GM13976 (cell line): Measurements from ENCODE around the gene GLRX5.

ENCODE experiments used
- DNase-seq: peaks from one replicate; pipeline ENCODE4 v3.0.0; 2012; ENCODE audit warnings: low spot score
- in situ Hi-C: fragments of 300-500 bp; cut with MboI; formaldehyde crosslinking; loops from one replicate; pipeline ENCODE4 v1.12.0; 2022; ENCODE audit warnings: low sequenced_read_pairs, mixed read lengths, inconsistent platforms; ENCODE audit not compliant: unreplicated experiment
- TF ChIP-seq, protein P1 (sequence below): IDR thresholded peaks from 2 replicates; pipeline ENCODE4 v1.5.1; 2012; ENCODE audit warnings: borderline replicate concordance, mild to moderate bottlenecking; ENCODE audit not compliant: insufficient read depth; ENCODE audit errors: extremely low read depth, missing control alignments, control extremely low read depth

GLRX5 gene

DNA sequence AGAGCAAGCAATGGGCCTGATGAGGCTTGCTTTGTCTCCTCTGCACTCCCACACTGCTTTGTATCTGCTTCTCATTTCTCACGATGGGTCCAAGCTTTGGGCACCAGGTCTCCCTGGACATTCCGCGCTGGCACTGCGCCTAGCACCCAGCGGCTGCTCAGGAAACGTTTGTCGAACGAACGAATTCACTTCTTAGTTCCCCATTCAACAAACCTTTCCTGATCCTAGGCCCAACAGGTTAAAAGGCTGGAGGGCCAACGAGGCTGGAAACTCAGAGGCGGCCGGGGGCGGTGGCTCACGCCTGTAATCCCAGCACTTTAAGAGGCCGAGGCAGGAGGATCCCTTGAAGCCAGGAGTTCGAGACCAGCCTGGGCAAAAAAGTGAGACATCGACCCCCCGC is 1.0 kb upstream of the GLRX5 start:
- in situ Hi-C loops = no loop called here
- TF ChIP-seq, protein P1, sequence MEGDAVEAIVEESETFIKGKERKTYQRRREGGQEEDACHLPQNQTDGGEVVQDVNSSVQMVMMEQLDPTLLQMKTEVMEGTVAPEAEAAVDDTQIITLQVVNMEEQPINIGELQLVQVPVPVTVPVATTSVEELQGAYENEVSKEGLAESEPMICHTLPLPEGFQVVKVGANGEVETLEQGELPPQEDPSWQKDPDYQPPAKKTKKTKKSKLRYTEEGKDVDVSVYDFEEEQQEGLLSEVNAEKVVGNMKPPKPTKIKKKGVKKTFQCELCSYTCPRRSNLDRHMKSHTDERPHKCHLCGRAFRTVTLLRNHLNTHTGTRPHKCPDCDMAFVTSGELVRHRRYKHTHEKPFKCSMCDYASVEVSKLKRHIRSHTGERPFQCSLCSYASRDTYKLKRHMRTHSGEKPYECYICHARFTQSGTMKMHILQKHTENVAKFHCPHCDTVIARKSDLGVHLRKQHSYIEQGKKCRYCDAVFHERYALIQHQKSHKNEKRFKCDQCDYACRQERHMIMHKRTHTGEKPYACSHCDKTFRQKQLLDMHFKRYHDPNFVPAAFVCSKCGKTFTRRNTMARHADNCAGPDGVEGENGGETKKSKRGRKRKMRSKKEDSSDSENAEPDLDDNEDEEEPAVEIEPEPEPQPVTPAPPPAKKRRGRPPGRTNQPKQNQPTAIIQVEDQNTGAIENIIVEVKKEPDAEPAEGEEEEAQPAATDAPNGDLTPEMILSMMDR = no peak
- no peak for DNase-seq

DNA sequence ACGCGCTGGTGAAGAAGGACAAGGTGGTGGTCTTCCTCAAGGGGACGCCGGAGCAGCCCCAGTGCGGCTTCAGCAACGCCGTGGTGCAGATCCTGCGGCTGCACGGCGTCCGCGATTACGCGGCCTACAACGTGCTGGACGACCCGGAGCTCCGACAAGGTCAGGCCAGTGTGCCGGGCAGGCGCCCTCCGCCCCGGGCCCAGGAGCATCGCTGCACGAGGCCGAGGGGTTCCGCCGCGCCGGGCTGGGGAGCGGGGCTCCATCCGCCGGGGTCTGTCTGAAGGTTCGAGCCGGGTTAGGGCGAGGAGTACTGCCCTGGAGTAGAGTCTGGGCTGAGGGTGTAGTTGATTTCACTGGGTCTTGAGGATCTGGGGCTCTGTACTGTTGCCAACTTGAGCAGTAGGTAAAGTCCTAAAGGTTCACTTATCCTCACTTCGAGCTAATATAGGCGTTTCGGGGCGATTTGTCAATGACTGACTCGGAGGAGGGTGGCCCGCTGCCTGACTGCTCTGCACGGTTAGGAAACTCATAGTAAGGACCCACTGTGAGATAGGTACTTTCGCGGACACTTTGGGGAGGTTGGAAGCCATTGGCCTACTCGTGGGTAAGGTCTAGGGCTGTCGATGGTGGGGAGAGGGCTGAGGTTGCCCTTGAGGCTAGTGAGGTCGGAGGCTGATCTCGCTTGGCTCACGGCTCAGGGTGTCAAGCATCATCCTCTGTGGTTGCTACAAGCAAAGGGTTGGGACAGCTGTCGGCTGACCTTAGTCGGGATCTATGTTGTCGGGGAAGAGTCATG is 574 bp downstream of the GLRX5 start:
- in situ Hi-C loops = no loop called here
- TF ChIP-seq, protein P1 = no peak
- peak; percentile 44 for DNase-seq

DNA sequence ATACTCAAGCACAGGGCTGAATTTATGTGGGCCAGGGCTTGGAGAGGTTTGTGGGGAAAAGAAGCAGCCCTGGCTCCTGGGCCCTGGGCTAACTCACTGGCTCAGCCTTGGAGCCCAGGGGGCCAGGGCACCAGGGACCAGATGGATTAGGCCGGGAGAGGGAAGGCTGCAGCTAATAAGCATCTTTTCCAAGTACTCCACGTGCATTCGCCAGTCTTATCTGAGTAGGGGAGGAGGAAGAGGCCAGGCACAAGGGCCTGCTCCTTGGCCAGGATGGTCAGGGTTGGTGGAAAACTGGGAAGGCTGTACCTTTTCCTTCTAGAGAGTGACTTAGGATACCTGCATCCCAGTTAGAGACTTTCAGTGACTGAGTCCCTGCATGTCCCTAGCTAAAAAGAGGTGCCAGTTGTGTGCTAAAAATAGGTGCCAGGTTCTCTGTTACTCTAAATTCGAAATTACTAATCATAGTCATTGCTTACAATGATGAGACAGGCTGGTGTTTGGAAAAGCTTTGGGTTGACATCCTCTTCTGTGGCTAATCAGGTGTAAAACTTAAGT is 1.3 kb downstream of the GLRX5 start:
- in situ Hi-C loops = no loop called here
- DNase-seq = no peak
- TF ChIP-seq, protein P1 = no peak

DNA sequence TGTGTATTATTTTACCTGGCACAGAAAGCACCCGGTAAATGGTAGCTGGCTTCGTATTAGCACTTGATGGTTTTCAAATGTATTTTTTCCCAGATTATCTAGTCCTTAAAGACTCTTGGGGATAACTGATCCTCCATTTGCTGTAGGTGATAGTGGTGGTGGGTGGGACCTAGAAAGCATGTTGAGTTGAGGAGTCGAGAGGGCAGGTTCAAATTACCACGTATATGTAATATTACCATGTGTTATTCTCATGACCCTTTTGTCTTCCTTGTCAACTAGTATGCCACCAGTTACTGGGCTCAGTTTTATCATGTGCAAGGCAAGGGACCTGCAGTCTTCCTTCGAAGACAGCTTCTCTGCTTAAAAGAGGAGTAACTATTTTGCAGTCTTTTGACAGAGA is 1.8 kb downstream of the GLRX5 start:
- in situ Hi-C loops = no loop called here
- TF ChIP-seq, protein P1 = no peak
- no peak for DNase-seq

DNA sequence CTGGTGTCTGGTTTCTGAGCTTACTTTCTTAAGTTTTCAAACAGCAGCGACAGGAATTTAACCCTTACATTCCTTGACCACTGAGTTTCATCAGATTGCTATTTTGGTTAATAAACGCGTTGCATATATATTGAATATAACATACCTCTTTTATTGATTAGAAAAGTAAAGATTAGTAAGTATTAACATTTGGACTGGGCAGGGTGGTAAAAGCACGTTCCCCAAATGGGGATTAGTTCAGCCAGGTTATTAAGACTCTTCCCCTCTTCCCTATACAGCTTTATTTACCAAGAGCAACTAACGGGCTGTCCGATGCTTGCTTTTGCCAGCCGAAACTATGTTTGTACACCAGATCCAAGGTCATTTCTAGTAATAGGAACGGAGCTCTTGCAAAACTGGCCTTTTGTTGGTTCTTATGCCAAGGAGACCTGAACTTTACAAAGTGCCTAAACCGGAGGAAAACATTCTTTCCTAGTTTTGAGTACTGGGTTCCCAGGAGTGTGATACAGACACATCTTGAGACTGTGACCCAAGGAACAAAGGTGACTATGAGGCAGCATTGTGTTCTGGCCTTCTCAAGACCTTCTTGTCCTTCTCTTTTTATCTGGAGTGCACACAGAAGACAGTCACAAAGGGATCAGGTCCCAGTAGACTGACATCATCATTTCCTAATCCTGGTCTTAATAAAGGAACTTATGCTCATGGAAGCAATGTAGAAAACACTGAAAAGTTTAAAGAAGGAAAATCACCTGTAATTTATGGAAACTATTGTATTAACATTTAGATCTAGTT is 2.6 kb downstream of the GLRX5 start:
- TF ChIP-seq, protein P1 = no peak
- in situ Hi-C loops = no loop called here
- no peak for DNase-seq

DNA sequence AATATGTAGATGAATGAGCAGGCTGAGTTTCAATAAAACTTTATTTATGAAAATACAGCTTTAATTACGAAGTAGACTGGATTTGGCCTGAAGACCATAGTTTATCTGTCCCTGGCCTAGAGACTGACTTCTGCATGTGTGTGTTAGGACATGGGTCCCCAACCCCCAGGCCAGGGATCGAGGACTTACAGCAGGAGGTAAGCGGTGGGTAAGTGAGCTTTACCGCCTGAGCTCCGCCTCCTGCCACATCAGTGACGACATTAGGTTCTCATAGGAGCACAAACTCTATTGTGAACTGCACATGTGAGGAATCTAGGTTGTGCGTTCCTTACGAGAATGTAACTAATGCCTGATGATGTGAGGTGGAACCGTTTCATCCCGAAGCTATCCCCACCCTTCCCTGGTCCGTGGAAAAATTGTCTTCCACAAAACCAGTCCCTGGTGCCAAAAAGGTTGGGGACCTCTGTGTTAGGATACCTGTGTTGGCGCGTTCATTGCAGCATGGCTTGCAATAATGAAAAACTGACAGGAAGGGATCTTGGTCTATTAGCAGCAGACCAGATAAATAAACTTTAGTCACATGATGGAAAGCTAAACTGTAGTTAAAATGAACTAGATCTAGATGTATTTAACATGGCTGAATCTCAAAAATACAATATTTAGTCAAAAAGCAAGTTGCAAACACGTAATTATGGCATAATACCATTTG is 4.1 kb downstream of the GLRX5 start:
- in situ Hi-C loops = no loop called here
- DNase-seq = no peak
- TF ChIP-seq, protein P1 = no peak
